Glomerular visceral epithelial cell (primary cell): ENCODE measurements around the gene MARCHF3.
"Not testable (repeated sequence)": the region's sequence is repeated elsewhere in the genome, so short reads cannot be mapped to it uniquely, and the experiment has no call there.

Source experiments
- DNase-seq: peaks from one replicate; pipeline ENCODE4 v3.0.0-alpha.2; 2016; ENCODE audit errors: extremely low spot score

MARCHF3 gene

GRCh38 chr5:127051591-127051990, 21.2 kb upstream of the MARCHF3 start:
- DNase-seq, result no peak

- DNase-seq, result no peak
These were observed 16.1 kb upstream of the MARCHF3 start for GRCh38 chr5:127046343-127047072.

- DNase-seq, result no peak
These were observed 12.2 kb upstream of the MARCHF3 start for GRCh38 chr5:127042593-127042992.

GRCh38 chr5:127041571-127041970, 11.2 kb upstream of the MARCHF3 start:
- no peak for DNase-seq

- DNase-seq, result peak; percentile 14
These were observed 10.6 kb upstream of the MARCHF3 start for GRCh38 chr5:127040796-127041520.

GRCh38 chr5:127038550-127038949, 8.2 kb upstream of the MARCHF3 start:
- DNase-seq, result no peak

- peak; percentile 30 for DNase-seq
These were observed 1.5 kb upstream of the MARCHF3 start for GRCh38 chr5:127031863-127032232.

- no peak for DNase-seq
These were observed 947 bp upstream of the MARCHF3 start for GRCh38 chr5:127031147-127031862.

- peak; percentile 83 for DNase-seq
These were observed 638 bp downstream of the MARCHF3 start for GRCh38 chr5:127029581-127030258.

GRCh38 chr5:127028822-127029457, 1.4 kb downstream of the MARCHF3 start:
- no peak for DNase-seq

GRCh38 chr5:127027539-127027938, 2.8 kb downstream of the MARCHF3 start:
- DNase-seq, result no peak

GRCh38 chr5:127026166-127026565, 4.2 kb downstream of the MARCHF3 start:
- no peak for DNase-seq

GRCh38 chr5:127025467-127025866, 4.9 kb downstream of the MARCHF3 start:
- no peak for DNase-seq

- no peak for DNase-seq
These were observed 5.5 kb downstream of the MARCHF3 start for GRCh38 chr5:127024821-127025220.

GRCh38 chr5:127023552-127024191, 6.7 kb downstream of the MARCHF3 start:
- DNase-seq, result not testable (repeated sequence)

- no peak for DNase-seq
These were observed 7.5 kb downstream of the MARCHF3 start for GRCh38 chr5:127022846-127023245.

GRCh38 chr5:127019928-127020327, 10.4 kb downstream of the MARCHF3 start:
- DNase-seq, result no peak

- not testable (repeated sequence) for DNase-seq
These were observed 13.6 kb downstream of the MARCHF3 start for GRCh38 chr5:127016722-127017121.

- DNase-seq, result no peak
These were observed 14.6 kb downstream of the MARCHF3 start for GRCh38 chr5:127015716-127016115.

GRCh38 chr5:127014573-127014972, 15.8 kb downstream of the MARCHF3 start:
- no peak for DNase-seq

- DNase-seq, result no peak
These were observed 17.0 kb downstream of the MARCHF3 start for GRCh38 chr5:127013407-127013806.
